ENCODE results near the gene RAB24. TPM values are rescaled to one million over a fixed set of nuclear protein-coding genes. Genes with fewer than 3 reads are reported as not detected.

The RAB24 gene
- total and polyA plus RNA-seq, 2 experiments from 2014 or later, result 81.5 to 94.7 TPM

- Histone ChIP-seq H3K4me1 (ENCODE audit: low read depth) (no peaks in the 10 kb centered on the region), H3K36me3 (peaks cover 10% of the 10 kb centered on the region), H3K27me3 (no peaks in the 10 kb centered on the region), H3K9me3 (ENCODE audit: low read depth) (no peaks in the 10 kb centered on the region), H3K4me3 (no peak overlapping the region), H3K27ac (no peak overlapping the region)
- DNase-seq (ENCODE audit: low read depth in 1 of 2, low spot score in 1 of 2), result no peak
- no peak for TF ChIP-seq CTCF (IDR thresholded peaks at IDR 0.05; ENCODE audit: low read depth, low read length)
These were observed 35.7 kb upstream of the RAB24 start for GRCh38 chr5:177339107-177339638.

- Histone ChIP-seq H3K4me1 (ENCODE audit: low read depth) (no peaks in the 10 kb centered on the region), H3K27me3 (no peaks in the 10 kb centered on the region), H3K27ac (no peak overlapping the region), H3K36me3 (peaks cover 14% of the 10 kb centered on the region), H3K4me3 (no peak overlapping the region), H3K9me3 (ENCODE audit: low read depth) (no peaks in the 10 kb centered on the region)
- no peak for DNase-seq (ENCODE audit: low read depth in 1 of 2, low spot score in 1 of 2)
- TF ChIP-seq CTCF (IDR thresholded peaks at IDR 0.05; ENCODE audit: low read depth, low read length), result no peak
These were observed 35.0 kb upstream of the RAB24 start for GRCh38 chr5:177338251-177339106.

GRCh38 chr5:177336603-177337494 lies 33.3 kb upstream of the RAB24 start:
- Histone ChIP-seq H3K9me3 (ENCODE audit: low read depth) (no peaks in the 10 kb centered on the region), H3K27ac (no peak overlapping the region), H3K27me3 (no peaks in the 10 kb centered on the region), H3K36me3 (peaks cover 21% of the 10 kb centered on the region), H3K4me1 (ENCODE audit: low read depth) (no peaks in the 10 kb centered on the region), H3K4me3 (no peak overlapping the region)
- no peak for TF ChIP-seq CTCF (IDR thresholded peaks at IDR 0.05; ENCODE audit: low read depth, low read length)
- DNase-seq (ENCODE audit: low read depth in 1 of 2, low spot score in 1 of 2), result no peak

GRCh38 chr5:177336112-177336511 lies 32.6 kb upstream of the RAB24 start:
- Histone ChIP-seq H3K27me3 (no peaks in the 10 kb centered on the region), H3K9me3 (ENCODE audit: low read depth) (no peaks in the 10 kb centered on the region), H3K36me3 (peaks cover 21% of the 10 kb centered on the region), H3K27ac (no peak overlapping the region), H3K4me3 (no peak overlapping the region), H3K4me1 (ENCODE audit: low read depth) (no peaks in the 10 kb centered on the region)
- TF ChIP-seq CTCF (IDR thresholded peaks at IDR 0.05; ENCODE audit: low read depth, low read length), result peak; percentile 33
- DNase-seq (ENCODE audit: low read depth in 1 of 2, low spot score in 1 of 2), result peak; percentile 7 to 12

GRCh38 chr5:177335701-177336065 lies 32.2 kb upstream of the RAB24 start:
- H3K4me3 ChIP-seq, result no peak overlapping the region
- H3K36me3 ChIP-seq, result peaks cover 21% of the 10 kb centered on the region
- no peaks in the 10 kb centered on the region for H3K27me3 ChIP-seq
- H3K9me3 ChIP-seq (ENCODE audit: low read depth), result no peaks in the 10 kb centered on the region
- no peaks in the 10 kb centered on the region for H3K4me1 ChIP-seq (ENCODE audit: low read depth)
- no peak for DNase-seq (ENCODE audit: low read depth in 1 of 2, low spot score in 1 of 2)
- no peak overlapping the region for H3K27ac ChIP-seq
- no peak for TF ChIP-seq CTCF (IDR thresholded peaks at IDR 0.05; ENCODE audit: low read depth, low read length)
